HK-2 (cell line): Measurements from ENCODE around the gene AASDH.
"Not testable (repeated sequence)": the region's sequence is repeated elsewhere in the genome, so short reads cannot be mapped to it uniquely, and the experiment has no call there.

Experiments
- DNase-seq: peaks from one replicate; pipeline ENCODE4 v3.0.0-alpha.2; 2018; ENCODE audit not compliant: unreplicated experiment

AASDH gene

DNA sequence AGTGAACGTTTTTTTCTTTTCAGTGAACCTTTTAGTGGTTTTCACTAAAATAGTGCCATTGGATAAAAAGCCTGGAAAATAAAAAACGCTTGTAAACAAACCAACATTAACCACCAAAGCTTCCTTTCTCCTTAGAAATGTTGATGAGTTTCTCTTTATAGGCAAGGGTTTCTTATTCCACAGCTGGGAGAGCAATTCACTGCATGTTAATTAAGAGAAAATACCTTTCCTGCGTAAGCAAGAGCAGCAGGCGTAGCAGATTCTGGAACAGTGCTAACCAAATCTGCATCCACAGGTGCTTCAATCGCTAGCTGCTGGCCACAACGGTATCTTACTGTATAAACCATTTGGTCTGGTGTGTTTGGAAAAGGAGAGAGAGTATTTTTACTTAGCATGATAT is 13.3 kb upstream of the AASDH start:
- DNase-seq, result no peak

DNA sequence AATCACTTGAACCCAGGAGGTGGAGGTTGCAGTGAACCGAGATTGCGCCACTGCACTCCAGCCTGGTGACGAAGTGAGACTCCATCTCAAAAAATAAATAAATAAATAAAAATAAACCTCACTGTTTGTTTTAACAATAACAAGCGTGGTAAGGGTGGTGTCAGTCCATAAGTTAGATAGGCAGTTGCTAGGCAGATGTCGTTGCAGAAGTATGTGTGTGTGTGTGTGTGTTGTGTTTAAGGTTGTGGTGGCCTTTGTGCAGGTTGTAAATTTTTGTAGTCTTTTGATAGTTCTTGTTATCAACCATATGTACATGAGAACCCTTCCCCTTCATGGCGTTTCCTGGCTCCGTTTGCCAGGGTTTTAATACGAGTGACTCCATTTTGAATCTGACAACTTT is 4.0 kb upstream of the AASDH start:
- DNase-seq, result no peak

DNA sequence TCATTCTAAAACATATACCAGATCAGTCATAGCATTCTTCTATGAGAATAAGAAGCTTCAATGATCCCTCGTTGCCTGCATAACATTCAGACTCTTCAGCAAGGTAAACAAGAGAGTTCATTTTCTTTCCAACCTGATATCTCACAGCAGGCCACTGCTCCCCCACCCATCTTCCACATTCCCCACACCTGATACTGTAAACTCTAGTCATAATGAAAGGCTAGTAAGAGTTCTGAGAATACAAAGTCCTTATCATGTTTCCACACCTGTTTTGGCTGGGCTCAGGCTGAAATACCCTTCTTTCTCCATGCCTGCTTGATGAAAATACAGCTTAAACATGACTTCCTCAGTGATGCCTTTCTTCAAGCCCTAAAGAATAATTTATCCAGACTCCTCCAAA is 2.3 kb upstream of the AASDH start:
- no peak for DNase-seq

DNA sequence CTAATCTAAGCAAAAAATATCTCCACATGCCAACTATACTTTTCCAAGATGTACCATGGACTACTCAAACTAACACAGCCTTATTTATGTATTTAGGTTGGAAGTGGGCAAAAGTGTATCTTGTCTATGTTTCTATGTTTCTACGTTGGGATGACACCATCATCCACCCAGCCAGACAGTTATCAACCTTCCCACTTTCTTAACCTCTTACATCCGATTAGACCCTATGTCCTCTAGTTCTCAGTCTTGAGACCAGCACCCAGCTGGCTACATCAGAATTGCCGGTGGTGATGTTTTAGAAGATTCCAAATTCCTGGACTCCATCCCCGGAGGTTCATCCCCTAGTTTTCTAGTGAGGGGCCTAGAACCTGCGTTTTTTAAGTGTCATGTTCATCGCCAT is 1.0 kb upstream of the AASDH start:
- DNase-seq, result no peak

DNA sequence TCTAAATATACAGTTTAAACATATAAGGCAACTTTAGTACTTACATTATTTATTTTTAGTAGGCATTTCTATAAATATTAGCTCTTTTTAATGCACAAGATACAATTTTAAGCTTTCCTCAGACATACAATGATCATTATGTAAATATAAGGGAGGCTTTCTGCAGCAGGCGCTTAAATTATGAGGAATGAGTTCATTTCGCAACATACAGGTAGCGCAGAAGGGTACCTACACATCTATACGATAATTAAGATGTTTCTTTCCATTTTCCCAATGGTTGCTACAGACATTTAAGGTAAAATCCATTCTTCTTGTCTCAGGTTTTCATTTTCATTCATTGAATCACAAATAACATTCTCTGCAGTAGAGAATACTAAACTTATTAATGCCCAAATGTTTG is 1.2 kb downstream of the AASDH start:
- no peak for DNase-seq

DNA sequence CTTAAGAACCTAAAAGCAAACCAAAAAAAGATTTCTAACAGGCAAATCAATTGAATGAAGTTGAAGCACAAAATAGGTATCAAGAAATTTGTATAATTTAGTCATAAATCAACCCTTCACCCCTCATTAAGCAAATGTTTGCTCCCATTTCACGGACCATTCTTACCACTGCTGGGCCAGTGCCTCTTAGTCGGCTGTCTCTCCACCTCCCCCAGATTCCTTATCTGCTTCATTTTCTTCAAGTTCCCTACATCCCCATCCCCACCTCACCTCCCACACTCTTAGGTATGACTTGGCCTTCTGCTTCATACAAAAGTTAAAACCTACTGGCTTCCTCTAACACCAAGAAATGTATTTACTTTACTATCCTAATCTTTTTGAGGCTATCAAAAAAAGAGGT is 11.8 kb downstream of the AASDH start:
- no peak for DNase-seq

DNA sequence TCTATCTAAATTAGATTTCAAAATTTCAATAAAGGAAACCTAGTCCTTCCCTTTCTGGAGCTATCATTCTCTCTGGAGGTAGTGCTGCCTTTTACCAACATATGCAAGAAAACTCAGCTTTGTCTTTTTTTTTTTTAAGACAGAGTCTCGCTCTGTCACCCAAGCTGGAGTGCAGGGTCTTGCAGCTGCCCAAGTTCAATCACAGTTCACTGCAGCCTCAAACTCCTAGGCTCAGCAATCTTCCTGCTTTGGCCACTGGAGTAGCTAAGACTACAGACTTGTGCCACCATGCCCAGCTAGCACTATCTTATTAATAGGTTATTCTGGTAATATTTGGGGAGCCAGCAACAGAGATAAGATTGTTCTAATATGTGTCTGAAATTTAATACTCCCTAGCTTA is 12.3 kb downstream of the AASDH start:
- DNase-seq, result no peak

DNA sequence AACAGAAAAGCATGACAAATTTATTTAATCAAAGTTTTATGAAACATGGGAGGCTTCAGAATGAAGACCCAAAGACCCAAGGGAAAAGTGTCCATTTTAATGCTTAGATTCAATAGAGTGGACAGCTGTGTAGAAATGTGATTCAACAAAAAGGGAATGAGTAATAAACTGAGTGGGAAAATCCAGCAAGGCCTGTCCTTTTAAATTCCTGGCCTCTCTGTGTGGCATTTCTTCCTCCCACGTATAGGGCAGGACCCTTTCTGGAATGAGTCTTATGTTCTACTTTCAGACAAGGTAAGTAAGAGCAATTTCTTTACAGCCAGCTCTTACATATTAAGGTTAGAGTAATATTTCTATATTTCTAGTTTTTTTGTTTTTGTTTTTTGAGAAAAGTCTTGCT is 14.5 kb downstream of the AASDH start:
- no peak for DNase-seq

DNA sequence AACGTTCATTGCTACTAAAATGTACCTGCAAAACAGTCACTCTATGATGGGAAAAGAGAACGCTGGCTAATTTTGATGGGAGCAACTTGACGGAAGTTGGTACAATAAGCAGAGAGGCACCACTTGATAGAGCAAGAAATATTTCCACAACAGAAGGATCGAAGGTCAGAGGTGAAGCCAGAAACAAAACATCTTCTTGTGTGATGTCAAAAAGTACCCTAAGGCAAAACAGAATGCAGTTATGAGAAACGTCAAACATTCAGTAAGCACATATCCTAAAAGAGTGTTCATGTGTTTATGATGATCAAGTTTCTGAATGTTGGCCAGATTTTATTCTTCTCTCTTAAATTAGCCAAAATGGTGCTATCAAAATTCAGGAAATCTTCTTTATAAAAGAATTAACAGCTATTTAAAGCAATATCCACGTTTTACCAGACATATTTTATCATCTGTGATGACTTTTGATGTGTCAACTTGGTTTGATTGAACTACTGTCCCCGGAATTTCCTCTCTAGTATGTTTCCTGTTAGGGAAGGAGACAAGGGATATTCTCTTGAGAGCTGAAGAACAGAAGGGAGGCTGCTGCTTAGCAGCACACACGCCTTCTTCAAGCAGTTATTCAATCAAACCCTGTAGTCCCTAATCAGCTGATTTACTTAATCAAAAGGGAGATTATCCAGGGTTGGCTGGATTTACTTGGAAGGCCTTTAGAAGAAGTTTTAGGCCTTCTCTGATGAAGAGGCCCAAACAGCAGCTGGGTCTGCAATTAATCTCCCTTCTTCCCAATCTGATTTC is 15.7 kb downstream of the AASDH start:
- DNase-seq, result no peak

DNA sequence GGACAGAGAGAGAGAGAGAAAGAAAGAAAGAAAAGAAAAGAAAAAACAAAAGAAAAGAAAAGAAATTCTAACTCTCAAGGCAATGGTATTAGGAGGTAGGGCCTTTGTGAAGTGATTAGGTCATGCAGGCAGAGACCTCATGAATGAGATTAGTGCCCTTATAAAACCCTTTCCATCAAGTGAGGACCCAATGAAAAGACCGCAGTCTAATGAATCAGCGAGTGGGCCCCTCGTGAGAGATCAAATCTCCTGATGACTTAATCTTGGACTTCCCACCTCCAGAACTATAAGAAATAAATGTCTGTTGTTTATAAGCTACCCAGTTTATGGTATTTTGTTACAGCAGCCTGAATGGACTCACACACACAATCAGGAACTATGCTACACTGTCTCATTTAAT is 16.9 kb downstream of the AASDH start:
- DNase-seq, result no peak

DNA sequence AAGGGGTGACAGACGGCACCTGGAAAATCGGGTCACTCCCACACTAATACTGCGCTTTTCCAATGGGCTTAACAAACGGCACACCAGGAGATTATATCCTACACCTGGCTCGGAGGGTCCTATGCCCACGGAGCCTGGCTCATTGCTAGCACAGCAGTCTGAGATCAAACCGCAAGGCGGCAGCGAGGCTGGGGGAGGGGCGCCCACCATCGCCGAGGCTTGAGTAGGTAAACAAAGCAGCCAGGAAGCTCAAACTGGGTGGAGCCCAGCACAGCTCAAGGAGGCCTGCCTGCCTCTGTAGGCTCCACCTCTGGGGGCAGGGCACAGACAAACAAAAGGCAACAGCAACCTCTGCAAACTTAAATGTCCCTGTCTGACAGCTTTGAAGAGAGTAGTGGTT is 24.3 kb downstream of the AASDH start:
- not testable (repeated sequence) for DNase-seq

DNA sequence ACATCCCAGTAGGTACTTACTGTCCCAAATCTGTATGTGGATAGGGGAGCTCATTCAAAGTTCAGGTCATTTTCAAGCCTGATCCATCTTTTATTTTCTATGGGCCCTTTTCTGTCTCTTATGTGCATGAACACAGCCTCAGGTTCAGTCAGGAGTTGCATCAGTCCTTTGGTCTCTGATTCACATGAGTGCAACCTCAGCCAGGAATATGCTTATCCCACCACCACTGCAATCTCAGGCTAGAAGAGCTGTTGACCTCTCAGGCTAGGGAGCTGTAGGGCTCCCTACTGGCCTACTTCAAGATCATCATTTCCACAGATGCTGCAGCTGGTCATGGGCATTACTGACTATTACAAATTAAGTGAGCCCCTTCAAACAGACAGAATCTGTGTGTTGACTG is 27.2 kb downstream of the AASDH start:
- no peak for DNase-seq

DNA sequence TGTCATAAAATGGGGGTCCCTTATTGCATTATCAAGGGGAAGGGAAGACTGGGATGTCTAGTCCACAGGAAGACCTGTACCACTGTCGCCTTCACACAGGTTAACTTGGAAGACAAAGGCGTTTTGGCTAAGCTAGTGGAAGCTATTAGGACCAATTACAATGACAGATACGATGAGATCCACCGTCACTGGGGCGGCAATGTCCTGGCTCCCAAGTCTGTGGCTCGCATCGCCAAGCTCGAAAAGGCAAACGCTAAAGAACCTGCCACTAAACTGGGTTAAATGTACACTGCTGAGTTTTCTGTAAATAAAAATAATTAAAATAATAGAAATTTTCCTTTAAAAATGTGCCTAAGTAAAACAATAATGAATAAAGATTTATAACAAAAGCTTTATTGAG is 30.6 kb downstream of the AASDH start:
- no peak for DNase-seq

DNA sequence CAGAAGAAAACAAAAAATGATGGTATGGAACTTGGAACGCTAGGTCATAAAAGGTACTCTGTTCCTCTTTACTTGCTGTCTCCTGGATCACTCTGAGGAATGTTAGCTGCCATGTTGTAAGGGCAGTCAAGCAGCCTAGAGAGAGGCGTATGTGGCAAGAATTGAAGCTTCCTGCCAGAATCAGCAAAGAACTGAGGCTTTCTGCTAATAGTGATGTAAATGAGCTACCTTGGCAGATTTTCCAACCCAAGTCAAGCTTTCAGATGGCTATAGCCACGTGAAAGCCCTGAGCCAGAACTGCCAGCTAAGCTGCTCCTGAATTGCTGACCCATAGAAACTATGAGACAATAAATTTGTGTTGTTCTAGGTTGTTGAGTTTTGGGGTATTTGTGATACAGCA is 38.7 kb downstream of the AASDH start:
- DNase-seq, result no peak

DNA sequence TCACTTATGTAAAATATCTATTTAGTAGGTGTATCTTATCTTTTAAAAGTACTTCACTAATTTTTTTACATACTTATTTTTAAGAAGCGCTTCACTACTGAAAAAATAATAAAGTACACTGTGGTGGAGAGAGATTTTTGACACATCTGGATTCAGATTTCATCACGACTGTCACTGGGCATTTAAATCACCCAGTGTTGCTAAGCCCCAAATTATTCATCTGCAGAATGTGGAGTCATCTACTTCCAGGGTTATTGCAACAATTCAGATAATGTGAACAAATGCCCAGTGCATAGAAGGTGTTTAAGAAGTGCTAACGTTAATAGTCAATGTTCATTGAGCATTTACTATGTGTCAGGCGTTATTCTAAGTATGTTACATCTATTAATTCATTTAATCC is 41.8 kb downstream of the AASDH start:
- DNase-seq, result no peak

DNA sequence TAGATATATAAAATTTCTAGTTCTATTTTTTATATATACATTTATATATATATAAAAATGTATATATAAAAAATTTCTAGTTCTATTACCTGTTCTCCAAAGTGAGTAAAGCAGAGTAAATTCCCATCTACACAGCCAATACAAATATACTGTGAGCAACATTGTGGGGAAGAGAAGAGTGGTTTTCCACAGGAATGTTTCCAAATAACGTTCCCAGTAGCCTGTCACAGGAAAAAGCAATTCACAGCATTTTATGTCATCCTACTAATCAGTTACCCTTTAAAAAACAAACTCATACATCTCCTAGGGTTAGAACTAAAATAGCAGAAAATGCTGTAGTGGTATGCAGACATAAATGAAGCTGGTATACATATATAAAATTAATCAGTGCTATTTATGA is 44.5 kb downstream of the AASDH start:
- DNase-seq, result no peak

DNA sequence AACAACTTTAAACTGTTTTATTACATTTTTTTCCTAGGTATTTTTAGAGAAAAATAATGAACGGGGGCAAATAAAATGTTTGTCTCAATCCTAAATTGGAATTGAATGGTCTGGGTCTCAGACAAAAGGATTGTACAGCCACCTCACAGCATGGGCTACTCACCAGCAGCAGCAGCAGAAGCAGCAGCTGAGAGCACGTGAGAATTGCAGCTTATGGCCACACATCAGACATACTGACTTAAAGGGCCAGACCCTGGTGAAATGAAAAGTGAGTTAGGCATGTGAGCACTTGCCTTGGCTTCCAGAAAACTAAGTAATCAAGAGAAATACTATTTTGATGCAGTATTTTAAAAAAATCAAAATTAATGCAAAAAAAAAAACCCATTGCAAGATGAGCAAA is 56.6 kb downstream of the AASDH start:
- no peak for DNase-seq

DNA sequence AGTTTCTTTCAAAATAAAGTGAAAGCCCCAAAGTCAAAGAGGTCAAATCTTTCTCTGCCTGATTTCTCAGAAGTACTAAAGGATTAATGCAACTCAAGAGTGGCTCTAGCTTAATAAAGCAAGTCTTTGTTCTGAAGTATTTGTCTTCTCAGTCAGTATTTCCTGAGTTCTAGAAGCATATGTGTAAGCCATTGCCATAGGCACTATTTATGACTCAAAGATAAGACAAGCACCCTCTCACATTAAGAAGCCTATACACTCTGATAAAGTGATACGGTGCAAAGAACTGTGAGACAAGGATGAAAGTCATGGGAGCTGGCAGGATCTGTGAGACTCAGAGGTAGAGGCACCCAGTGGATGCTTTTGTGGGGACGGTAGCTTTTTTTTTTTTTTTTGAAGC is 60.9 kb downstream of the AASDH start:
- no peak for DNase-seq

DNA sequence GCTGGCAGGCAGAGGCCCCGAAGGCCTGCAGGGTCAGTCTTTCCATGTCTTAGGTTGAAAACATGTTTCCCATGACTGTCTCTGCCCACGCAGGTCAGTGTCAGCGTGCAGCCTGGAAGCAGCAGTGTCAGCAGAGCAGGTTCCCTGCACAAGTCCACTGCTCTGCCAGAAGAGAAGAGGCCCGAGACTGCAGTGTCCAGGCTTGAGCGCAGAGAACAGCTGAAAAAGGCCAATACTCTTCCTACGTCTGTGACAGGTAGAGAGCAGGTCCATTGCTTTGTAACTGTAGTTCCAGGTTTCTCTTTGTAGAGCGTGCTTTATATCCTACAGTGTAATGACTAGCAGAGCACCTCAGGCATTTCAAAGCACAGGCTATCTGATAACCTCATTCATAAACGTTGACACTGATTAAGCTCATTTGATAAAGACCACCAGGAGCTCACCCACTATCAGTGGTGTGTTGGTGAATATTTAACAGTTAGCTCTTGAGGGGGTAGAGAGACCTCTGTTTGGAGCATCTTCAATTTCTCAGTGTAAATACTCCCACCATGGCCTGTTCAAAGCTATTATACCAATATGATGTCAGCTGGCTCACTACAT is 63.2 kb downstream of the AASDH start:
- DNase-seq, result no peak

DNA sequence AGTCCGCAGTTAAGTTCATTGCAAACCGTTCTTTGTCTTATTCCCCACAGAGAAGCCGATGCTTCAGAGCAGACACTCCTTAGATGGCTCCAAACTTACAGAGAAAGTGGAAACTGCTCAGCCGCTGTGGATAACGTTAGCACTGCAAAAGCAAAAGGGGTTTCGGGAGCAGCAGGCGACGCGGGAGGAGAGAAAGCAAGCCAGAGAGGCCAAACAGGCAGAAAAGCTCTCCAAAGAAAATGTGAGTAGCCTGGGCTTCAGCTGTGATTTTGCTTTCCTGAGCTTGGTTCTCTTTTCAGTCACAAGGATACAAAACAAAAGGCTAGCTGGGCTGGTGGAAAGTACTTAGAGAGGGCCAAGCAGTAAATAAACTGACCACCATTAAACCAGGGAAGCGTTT is 64.0 kb downstream of the AASDH start:
- no peak for DNase-seq

DNA sequence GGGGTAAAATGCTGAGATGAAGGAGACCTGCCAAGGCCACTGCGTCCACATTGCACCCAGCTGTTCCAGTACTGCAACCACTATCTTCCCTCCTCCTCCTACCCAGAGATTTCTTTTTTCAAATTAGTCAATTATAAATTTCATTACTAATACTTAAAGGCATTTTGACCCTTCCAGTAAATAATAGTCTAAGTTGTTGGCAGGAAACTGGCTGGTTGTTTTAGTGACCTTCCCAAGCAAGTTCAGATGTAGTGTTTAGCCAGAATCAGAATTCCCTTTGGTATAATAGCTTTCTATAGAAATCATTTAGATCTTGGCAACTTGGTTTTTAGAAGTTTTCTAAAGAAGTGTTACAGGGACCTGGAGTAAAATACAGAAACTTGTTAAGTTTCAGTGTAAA is 66.0 kb downstream of the AASDH start:
- DNase-seq, result no peak

DNA sequence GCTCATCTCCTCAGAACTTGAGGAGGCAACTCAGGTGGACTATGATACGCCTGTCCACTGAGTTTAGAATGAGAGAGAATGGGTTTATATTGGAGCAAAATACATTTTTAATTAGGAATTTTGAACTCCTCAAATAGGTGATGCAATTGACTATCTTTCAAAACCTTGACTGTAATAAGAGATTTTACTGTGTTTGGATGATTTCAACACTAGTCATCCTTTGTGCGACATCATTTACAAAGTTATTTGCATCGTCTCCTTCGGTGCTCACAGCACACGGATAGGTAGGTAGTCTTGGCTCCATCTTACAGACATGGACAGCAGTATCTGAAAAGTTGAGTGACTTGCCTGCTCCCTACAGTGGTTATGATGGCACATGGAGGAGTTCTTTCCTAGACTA is 67.0 kb downstream of the AASDH start:
- DNase-seq, result no peak

DNA sequence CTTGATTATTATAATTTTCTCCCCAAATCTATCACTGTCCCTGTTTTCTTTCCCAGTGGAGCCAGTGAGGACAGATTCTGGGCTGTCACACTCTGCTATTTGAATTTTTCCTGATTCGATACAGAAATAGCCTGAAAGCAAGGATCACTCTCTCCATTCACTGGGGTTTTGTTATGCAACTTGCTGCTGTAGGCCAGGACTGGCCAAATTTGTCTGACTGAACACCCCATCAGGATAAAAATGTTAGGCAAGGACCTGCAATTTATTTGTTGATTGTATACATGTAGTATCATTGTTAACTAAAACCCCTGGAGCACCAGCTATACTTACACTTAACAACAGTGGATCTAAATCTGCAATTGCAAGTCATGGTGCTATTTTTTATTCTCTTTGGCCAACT is 68.7 kb downstream of the AASDH start:
- no peak for DNase-seq

DNA sequence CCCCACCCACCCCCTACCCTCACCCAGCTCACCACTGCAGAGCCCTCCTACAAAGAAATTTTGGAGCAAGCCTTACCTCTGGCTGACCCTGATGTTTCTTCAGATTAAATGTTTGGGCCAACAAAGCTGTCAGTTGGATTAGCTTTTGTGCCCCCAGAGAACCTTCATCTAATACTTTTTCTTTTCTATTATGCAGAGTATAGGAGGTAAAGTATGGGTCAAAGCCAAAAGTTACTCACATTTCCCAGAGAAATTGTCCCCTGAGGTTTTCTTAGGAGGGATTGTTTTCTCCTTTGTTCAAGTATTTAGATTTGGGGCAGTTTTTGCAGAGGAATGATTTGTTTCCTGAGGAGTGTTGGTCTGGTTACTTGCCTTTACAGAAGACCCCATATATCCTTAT is 69.5 kb downstream of the AASDH start:
- DNase-seq, result no peak
